Cardiac septum (tissue), 1 donor: ENCODE data around the gene AHCTF1. TPM values are rescaled to one million over a fixed set of nuclear protein-coding genes. Genes with fewer than 3 reads are reported as not detected.
"Not testable (repeated sequence)": the region's sequence is repeated elsewhere in the genome, so short reads cannot be mapped to it uniquely, and the experiment has no call there.

ENCODE experiments used
- DNase-seq: peaks from one replicate; pipeline ENCODE4 v3.0.0-alpha.2; 2020; ENCODE audit warnings: low spot score
- intact Hi-C: fragments of 100-400 bp; cut with DNase I; formaldehyde crosslinking; loops from one replicate; pipeline ENCODE4 v1.14.0; 2022
- total RNA-seq: library from RNA; stranded (reverse); fragmentation: NEBNext Ultra II Directional; extraction: Animal tissue kit (Norgen Biotek cat#: 25700); gene quantifications from one replicate; pipeline ENCODE4 v1.2.1, GENCODE V29; 2021
- donor health status: DM: no; HTN: no; CAD: no.

Gene AHCTF1
- total RNA-seq, 1 donor from 2014 or later, result 15.3 TPM

DNA sequence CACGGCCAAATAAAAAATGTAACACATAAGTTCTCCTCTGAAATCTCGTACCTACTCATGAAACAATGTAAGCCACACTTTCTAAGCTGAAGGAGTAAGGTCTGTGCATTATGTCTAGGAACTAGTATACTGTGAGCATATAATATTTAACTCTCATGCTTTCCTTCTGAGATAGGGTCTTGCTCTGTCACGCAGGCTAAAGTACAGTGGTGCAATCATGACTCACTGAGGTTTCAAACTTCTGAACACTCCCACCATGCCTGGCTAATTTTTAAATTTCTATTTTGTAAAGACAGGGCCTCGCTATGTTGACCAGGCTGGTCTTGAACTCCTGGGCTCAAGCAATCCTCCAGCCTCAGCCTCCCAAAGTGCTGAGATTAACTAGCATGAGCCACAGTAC is 71.3 kb downstream of the AHCTF1 start:
- DNase-seq, result no peak
- intact Hi-C loops, result no loop called here

DNA sequence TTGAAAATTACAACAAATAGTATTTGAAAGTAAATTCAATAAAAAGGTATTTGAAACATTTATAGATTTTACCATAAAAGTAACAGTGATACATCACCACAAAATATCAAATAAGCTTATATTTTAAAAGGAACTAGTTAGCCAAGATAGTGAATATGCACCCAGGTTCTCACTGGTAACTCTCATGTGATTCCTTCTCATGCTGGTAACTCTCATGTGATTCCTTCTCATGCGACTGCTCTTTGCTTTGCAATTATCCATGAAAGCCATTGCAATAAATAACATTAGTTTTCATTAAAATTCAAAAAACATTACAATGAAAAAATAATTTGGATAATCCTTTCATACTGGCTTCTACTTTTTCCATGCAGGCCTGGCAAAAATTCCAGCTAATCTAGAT is 75.4 kb downstream of the AHCTF1 start:
- intact Hi-C loops, result no loop called here
- DNase-seq, result no peak

DNA sequence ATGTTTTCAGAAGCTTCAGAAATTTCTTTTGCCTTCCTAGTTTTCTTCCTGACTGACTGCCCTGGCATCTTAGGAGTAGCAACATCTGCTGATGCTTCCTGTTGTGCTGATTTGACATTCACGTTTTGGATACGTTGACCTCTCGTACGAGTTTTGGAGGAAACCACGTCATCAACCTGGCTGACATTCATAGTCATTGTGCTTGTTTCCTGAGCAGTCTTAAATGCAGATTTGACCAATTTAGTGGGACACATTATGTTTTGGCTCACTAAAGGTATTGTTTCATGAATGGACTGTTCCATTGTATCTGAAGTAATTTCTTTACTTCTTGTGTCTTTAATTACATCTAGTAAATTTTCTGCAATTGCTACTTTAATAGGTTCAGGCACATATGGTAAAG is 81.1 kb downstream of the AHCTF1 start:
- DNase-seq, intact Hi-C loops: not testable (repeated sequence)

DNA sequence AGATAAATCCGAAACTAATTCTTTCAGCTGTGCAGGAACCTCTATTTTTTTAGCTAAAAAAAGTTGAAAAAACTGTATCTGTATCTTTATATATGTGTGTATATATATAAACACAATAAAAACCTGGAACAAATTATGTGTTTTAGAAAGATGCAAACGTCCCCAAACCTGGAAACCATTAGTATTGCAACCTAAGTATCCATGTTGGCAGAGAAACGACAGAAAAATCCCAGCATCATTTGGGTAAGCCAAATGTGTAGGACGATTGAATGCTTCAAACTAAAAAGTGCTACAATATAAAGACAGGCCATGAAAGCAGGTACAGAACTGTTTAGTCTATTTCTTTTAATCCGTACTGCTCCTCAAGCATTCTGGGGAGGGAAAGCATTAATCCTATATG is 87.9 kb downstream of the AHCTF1 start:
- intact Hi-C loops, result no loop called here
- DNase-seq, result no peak

DNA sequence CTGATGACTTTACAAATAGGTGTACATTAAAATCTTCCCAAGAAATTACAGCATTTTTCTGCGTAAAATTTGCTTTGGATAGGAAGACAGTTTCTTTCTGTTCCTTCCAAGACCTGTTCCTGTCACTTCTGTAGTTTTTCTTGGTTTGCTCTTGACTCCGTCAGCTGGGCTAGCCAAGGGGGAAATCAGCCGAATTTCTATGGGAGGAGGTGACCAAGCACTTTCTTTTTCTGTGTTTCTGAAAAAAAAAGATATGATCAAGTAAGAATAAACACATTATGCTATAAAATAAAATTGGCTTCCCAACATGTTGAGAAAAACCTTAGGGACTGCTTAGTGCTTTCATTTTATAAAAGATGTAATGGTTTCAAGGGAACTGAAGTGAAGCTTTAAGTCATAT is 91.0 kb downstream of the AHCTF1 start:
- DNase-seq, intact Hi-C loops: not testable (repeated sequence)

DNA sequence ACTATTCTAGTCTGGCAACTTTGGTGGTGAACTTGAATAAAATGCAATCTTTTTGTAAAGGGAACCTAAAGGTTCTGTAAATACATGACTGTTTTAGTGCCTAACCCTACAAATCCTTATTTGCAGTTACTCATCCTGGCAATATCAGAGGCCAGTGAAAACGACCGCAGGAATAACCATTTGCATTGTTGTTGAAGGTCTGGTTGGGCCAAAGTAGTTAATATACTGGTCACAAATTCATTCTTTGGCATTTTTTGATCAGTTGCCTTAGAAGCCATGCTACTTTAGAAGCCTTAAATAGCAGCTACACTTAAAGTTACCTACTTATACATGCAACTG is 93.7 kb downstream of the AHCTF1 start:
- no peak for DNase-seq
- intact Hi-C loops, result no loop called here

DNA sequence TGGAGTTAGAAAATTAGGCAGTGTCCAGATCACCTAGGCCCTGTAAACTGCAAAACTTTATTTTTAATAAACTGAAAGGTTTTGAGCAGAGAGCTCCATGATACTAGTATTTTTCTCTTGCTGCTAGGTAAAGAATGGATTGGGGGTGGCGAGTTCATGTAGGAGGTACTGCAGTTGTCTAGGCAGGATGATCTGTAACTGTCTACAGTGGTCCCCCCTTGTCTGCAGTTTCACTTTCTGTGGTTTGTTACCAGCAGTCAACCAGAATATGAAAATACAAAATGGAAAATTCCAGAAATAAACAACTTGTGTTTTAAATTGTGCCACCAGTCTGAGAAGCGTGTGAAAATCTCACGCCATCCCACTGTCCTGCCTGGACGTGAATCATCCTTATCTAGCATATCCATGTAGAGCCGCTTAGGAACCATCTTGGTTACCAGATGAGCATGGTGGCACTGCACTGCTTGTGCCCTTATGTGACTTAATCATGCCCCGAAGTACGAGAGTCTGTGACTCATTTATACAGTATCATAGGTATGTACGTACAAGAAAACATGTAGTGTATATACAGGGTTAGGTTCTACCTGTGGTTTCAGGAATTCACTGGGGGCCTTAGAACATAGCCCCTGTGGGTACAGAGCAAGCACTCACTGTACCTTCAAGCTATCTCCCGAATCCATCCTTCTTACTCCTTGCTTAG is 94.2 kb downstream of the AHCTF1 start:
- intact Hi-C loops, result no loop called here
- DNase-seq, result no peak

DNA sequence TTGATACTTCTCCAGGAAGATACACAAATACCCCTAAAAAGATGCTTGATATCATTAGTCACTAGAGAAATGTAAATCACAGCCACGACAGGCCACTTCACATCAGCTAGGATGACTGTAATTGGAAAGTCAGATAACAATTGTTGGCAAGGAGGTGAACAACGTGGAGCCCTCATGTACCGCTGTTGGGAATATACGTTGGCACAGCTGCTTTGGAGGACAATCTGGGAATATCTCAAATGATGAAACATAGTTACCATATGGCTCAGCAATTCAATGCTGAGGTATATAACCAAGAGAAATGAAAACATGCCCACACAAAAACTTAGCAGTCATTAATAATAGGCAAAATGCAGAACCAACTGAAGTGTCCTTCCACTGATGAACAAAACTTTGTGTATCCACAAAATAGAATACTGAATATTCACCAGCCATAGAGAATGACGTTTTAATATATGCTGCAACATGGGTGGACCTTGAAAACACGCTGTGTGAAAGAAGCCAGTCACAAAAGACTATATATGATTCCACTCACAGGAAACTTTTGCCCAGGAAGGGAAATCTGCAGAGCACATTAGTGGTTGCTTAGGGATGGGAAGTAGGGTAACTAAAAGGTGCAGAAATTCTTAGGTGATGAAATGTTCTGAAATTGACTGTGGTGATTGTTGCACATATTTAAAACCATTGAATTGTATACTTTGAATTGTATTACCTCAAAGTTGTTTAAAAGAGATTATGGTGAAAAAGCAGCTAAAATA is 95.4 kb downstream of the AHCTF1 start:
- intact Hi-C loops, result no loop called here
- no peak for DNase-seq

DNA sequence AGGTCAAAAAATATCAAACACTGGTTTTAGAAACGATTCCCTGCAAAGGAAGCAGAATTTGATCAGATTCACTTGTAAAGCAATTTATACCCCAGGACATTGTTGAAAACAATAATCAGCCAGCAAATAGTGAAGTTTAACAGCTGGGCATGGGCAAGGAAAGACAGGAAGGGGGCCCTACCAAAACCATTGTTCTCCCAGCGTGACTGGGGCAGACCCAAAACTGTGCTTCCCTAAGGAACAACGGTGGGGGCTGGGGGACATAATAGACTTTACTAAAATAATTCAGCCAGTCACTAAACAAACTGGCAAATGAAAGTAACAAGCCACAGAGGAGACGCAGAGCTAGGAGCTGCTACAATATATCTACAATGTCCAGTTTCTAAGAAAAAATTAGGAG is 100.2 kb downstream of the AHCTF1 start:
- intact Hi-C loops, result no loop called here
- DNase-seq, result no peak

DNA sequence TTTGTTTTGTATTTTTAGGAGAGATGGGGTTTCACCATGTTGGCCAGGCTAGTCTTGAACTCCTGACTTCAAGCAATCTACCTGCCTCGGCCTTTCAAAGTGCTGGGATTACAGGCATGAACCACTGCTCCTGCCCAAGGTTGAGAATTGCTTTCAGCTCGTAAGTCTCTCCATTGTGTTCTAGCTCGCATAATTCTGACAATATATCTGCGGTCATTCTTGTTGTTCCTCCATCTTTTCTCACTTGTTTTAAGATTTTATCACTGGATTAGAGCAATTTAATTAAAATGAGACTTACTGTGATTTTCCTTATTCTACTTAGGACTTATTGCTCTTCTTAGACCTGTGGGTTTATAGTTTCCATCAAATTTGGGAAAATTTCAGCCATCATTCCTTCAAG is 102.9 kb downstream of the AHCTF1 start:
- DNase-seq, result no peak
- intact Hi-C loops, result no loop called here

DNA sequence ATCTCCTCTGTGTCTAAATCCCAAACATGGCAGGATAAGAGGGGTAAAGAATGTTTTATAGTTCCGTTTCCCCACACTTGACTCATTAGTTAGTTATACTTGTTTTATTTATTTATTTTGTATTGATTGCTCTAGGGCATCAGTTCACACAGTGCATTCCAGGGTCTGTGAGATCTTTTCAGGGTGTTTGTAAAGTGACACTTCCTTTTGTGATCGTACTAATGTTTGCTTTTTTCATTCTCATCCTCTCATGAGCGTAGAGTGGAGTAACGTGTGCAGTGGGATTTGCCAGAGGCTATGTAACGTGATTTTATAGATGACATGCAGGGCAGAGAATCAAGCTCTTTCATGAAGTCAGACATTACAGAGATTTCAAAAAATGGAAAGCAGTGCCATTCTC is 104.4 kb downstream of the AHCTF1 start:
- intact Hi-C loops, result no loop called here
- no peak for DNase-seq

DNA sequence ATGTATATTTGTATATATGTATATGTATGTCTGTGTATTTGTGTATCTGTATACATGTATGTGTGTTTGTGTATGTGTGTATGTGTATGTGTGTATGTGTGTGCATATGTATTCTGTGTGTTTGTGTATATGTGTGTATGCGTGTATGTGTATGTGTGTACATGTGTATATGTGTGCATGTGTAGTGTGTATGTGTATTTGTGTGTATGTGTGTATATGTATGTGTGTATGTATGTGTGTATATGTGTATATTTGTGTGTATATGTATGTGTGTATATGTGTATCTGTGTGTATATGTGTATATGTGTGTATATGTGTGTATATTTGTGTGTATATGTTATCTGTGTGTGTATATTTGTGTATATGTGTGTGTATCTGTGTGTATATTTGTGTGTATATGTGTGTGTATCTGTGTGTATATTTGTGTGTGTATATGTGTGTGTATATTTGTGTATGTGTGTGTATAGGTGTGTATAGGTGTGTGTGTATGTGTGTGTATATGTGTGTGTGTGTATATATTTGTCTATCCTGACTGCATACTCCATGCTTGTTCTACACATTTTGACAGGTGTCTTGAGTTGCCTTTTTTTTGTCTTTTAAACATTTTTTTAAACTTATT is 106.1 kb downstream of the AHCTF1 start:
- intact Hi-C loops, result no loop called here
- no peak for DNase-seq

DNA sequence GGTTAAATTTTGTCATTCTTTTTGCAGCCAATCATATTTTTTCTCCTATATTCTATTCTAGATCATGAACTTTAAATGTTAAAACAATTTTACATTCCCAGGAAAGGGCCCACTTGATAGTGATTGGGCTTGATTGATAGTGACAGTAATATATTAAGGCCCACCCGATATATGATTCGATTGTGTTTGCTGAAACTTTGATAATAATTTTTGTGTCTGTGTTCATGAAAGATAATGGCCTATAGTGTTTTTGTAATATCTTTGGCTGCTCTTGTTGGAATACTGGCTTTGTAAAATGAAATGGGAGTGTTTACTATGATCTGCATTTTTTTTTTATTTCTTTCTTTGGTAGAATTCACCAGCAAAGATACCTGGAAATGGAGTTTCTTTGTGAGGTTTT is 107.2 kb downstream of the AHCTF1 start:
- intact Hi-C loops, result no loop called here
- DNase-seq, result no peak

DNA sequence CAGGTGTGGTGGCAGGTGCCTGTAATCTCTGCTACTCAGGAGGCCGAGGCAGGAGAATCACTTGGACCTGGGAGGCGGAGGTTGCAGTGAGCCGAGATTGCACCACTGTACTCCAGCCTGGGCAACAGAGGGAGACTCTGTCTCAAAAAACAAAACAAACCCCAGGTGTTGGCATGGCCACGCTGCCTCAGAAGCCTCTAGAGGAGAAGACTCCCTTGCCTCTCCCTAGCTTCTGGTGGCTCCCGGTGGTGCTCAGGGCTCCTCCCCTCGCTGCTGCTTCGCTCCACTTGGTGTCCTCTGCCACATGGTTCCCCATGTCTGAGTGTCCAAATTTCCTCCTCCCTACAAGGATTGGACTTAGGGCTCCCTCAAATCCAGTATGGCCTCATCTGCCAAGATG is 109.6 kb downstream of the AHCTF1 start:
- DNase-seq, intact Hi-C loops: not testable (repeated sequence)

DNA sequence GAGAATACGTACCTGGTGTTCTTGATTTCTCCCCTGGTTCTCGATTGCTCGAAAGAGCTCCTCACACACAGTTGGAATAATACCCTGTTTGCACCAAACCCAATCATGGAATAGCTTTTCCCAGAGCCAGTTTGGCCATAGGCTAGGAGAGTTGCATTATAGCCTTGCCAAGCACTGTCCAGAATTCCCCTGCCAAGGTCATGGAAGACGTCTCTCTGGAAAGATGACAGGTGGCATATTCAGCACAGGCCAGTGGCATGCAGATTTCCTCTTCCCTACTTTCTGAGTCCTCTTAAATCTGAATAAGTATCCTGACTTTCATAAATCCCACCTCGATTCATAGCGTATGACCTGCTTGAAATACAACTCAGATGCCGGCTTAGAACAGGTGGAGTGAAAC is 111.1 kb downstream of the AHCTF1 start:
- intact Hi-C loops, result no loop called here
- DNase-seq, result no peak

DNA sequence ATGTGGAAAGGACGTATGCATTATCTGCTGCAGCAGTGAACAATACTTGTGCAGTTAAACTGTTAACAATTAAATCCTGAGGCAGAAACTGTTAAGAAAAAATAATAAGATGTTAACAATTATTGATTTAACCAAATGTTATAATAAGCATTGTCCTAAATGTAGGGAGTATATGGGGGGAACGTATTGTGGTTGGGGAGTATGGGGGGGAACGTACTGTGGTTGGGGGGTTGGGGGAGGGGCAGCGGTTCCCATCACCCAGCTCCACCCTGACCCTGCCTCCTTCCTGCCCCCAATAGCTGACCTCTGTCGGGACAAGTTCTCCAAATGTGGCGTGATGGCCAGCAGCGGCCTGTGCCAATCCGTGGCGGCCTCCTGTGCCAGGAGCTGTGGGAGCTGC is 114.0 kb downstream of the AHCTF1 start:
- intact Hi-C loops, DNase-seq: not testable (repeated sequence)

DNA sequence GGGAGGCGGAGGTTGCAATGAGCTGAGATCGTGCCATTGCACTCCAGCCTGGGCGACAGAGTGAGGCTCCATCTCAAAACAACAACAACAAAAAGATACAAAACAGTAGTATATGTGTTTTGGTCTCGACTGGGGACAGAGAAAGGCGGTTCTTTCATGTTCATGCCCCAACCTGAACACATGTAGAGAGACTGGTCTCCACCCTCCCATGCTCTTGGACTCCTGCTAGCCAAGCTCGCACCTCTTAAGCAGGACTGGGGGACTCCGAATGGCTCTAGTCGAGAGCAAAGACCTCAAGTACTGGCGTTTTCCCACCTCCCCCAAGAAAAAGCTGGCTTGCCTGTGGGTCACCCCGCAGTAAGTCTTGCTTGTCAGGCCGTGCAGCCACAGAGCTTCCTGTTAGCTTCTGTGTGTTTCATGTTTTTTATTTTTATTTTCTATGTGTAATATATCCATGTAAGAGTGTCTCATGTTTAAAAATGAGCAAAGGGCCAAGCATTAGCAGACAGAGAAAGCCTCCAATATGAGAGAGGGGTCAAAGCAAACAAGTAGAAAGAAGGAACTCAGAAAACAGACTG is 116.0 kb downstream of the AHCTF1 start:
- intact Hi-C loops, result no loop called here
- DNase-seq, result no peak

DNA sequence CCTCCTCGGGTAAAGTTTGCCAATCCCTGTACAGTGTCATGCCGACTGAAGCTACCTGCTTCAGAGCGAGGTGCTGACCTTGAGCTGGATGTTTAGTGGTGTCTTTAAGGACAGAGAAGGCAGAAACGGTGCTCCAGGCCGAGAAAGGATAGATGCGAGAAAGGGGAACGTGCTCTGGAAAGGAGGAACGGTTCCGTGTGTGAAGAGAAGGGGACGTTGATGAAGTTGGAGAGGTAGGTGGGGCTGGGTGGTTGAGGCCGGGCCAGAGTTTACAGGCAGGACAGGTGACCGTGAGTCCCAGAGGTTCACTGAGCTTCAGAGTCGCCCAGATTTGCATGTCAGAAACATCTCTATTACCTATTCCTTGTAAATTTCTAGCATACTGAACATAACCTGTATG is 116.9 kb downstream of the AHCTF1 start:
- intact Hi-C loops, result no loop called here
- DNase-seq, result no peak

DNA sequence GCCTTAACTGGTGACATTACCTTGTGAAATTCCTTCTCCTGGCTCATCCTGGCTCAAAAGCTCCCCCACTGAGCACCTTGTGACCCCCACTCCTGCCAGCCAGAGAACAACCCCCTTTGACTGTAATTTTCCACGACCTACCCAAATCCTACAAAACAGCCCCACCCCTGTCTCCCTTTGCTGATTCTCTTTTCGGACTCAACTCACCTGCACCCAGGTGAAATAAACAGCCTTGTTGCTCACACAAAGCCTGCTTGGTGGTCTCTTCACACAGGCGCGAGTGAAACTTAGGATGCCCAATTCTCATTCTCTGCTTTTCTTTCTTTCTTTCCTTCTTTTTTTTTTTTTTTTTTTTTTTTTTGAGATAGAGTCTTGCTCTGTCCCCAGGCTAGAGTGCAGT is 118.4 kb downstream of the AHCTF1 start:
- DNase-seq, intact Hi-C loops: not testable (repeated sequence)

DNA sequence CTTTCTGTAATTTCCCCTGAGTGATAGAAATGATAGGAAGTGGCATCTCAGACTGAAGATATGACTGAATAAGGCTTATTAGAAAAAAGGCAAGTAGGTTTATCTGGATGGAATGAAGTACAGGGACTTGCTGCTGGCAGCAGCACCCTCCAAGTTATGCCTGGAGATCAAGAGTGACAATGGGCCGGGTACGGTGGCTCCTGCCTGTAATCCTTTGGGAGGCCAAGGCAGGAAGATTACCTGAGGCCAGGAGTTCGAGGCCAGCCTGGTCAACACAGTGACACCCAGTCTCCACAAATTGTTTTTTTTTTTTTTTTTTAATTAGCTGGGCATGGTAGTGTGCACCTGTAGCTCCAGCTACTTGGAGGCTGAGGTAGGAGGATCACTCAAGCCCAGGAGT is 119.8 kb downstream of the AHCTF1 start:
- no peak for DNase-seq
- intact Hi-C loops, result no loop called here

DNA sequence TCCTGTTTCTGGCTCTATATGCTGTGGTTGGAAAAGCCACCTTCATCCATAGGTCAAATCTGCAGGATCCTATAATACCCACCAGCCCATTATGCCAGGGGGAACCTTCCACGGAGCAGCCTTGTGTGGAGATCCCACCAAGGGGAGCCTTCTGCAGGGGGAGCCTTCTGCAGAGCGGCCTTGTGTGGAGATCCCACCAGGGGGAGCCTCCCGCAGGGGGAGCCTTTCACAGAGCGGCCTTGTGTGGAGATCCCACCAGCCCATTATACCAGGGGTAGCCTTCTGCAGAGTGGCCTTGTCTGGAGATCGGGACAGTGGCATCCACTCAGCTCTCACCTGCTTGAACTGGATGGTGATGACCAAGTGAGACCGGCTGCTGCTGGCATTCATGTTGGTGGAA is 122.3 kb downstream of the AHCTF1 start:
- intact Hi-C loops, result no loop called here
- DNase-seq, result no peak
